ENCODE measurements around the gene HECTD1.

- TF ChIP-seq JUND (IDR thresholded peaks at IDR 0.05) (no peak), SMC3 (IDR thresholded peaks at IDR 0.05; ENCODE audit: low read depth, low read length) (no peak), IRF3 (IDR thresholded peaks at IDR 0.05; ENCODE audit: low read depth, low read length) (no peak), CTCF (IDR thresholded peaks at IDR 0.05) (no peak), ELF1 (IDR thresholded peaks at IDR 0.05) (no peak), EZH2phosphoT487 (IDR thresholded peaks at IDR 0.05; ENCODE audit: borderline replicate concordance, low read depth) (no peak), MAX (IDR thresholded peaks at IDR 0.05; ENCODE audit: low read depth) (no peak), TEAD4 (IDR thresholded peaks at IDR 0.05; ENCODE audit: borderline replicate concordance, insufficient read depth) (no peak), TAF1 (IDR thresholded peaks at IDR 0.05; ENCODE audit: borderline replicate concordance, low read depth, low read length) (no peak), USF2 (IDR thresholded peaks at IDR 0.05; ENCODE audit: borderline replicate concordance, low read depth, low read length) (no peak), RFX5 (IDR thresholded peaks at IDR 0.05; ENCODE audit: low read length) (no peak), NRF1 (IDR thresholded peaks at IDR 0.05; ENCODE audit: low read depth, low read length) (no peak)
Measured at GRCh38 chr14:31096255-31096654, 111.3 kb downstream of the HECTD1 start.
